ENCODE measurements around the gene MRGPRD. TPM values are rescaled to one million over a fixed set of nuclear protein-coding genes. Genes with fewer than 3 reads are reported as not detected.

MRGPRD gene
- total RNA-seq, 1 experiment from 2014 or later = not detected

DNA sequence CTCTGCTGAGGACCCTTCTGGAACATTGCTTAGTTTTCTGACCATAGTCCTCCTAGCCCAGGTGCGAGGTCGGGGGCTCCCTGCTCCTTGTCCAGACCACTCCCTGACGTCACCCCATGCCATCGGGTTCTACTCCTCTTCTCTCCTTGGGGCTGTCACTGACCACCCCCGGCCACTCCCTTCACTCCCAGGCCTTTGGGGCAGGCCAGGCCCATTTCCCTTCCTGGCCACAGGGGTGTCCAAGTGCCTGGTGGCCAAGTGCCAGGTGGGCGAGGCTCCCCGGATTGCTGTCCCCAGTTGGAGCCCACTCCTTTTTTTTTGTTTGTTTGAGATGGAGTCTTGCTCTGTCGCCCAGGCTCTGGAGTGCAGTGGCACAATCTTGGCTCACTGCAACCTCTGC lies 19.5 kb downstream of the MRGPRD start:
- intact Hi-C loops (cut with micrococcal nuclease) = no loop called here
- ChIA-PET POLR2A (no interaction called here), CTCF (no interaction called here), RAD21 (ENCODE audit: low non-redundant PET in 1 of 2, low total read pairs in 2 of 2, uncharacterized antibody in 2 of 2, unreplicated experiment in 2 of 2) (no interaction called here)
- ATAC-seq (peak; percentile 53; the same call in 1 of the 2 replicates), DNase-seq (ENCODE audit: low read depth, low spot score) (no peak)
- Histone ChIP-seq H4K20me1 (ENCODE audit: insufficient read depth) (no peaks in the 10 kb centered on the region), H3K79me2 (ENCODE audit: insufficient read depth, low read length) (no peaks in the 10 kb centered on the region), H3K27me3 (ENCODE audit: insufficient read depth, low read length) (no peaks in the 10 kb centered on the region), H3K4me1 (ENCODE audit: control insufficient read depth in 1 of 2, insufficient read depth in 2 of 2, low read length in 2 of 2) (no peaks in the 10 kb centered on the region), H3K27ac (ENCODE audit: low read depth, low read length) (no peak overlapping the region), H3K9me2 (ENCODE audit: insufficient read depth) (no peaks in the 10 kb centered on the region), H3K4me2 (ENCODE audit: low read length) (no peak overlapping the region), H2AFZ (ENCODE audit: low read depth, low read length, poor library complexity, severe bottlenecking) (no peak overlapping the region), H3K36me3 (ENCODE audit: control insufficient read depth in 1 of 2, insufficient read depth in 2 of 2, low read length in 2 of 2) (no peaks in the 10 kb centered on the region), H3K4me3 (replicated peaks in 1 of 2; ENCODE audit: low read depth in 1 of 2, low read length in 2 of 2) (no peak overlapping the region), H3K9ac (ENCODE audit: low read length) (no peak overlapping the region), H3K9me3 (ENCODE audit: control insufficient read depth in 1 of 2, insufficient read depth in 1 of 2, low read depth in 1 of 2, low read length in 2 of 2) (peaks cover 0 to 3% of the 10 kb centered on the region in 2 experiments; a peak in 1 of 4 replicates)
- no TSS peak for BruUV-seq (replicated peaks)
- TF ChIP-seq CBX3 (IDR thresholded peaks at IDR 0.05; ENCODE audit: low read depth) (no peak), POLR2A (IDR thresholded peaks at IDR 0.05; ENCODE audit: borderline replicate concordance, extremely low read depth, insufficient read depth, insufficient read length) (no peak), SIN3A (IDR thresholded peaks at IDR 0.05; ENCODE audit: low read depth) (no peak), POLR2AphosphoS5 (IDR thresholded peaks at IDR 0.05; ENCODE audit: low read depth, low read length) (no peak), CEBPB (IDR thresholded peaks at IDR 0.05; ENCODE audit: low read depth) (no peak), EZH2phosphoT487 (IDR thresholded peaks at IDR 0.05; ENCODE audit: borderline replicate concordance) (no peak), EGR1 (IDR thresholded peaks at IDR 0.05; ENCODE audit: low read depth) (no peak), SP1 (IDR thresholded peaks at IDR 0.05; ENCODE audit: low read depth) (no peak), SRF (IDR thresholded peaks at IDR 0.05; ENCODE audit: low read depth) (no peak), YY1 (IDR thresholded peaks at IDR 0.05; ENCODE audit: extremely low read depth, insufficient replicate concordance, low read depth, low read length) (no peak)
- TF ChIP-seq, protein P1, sequence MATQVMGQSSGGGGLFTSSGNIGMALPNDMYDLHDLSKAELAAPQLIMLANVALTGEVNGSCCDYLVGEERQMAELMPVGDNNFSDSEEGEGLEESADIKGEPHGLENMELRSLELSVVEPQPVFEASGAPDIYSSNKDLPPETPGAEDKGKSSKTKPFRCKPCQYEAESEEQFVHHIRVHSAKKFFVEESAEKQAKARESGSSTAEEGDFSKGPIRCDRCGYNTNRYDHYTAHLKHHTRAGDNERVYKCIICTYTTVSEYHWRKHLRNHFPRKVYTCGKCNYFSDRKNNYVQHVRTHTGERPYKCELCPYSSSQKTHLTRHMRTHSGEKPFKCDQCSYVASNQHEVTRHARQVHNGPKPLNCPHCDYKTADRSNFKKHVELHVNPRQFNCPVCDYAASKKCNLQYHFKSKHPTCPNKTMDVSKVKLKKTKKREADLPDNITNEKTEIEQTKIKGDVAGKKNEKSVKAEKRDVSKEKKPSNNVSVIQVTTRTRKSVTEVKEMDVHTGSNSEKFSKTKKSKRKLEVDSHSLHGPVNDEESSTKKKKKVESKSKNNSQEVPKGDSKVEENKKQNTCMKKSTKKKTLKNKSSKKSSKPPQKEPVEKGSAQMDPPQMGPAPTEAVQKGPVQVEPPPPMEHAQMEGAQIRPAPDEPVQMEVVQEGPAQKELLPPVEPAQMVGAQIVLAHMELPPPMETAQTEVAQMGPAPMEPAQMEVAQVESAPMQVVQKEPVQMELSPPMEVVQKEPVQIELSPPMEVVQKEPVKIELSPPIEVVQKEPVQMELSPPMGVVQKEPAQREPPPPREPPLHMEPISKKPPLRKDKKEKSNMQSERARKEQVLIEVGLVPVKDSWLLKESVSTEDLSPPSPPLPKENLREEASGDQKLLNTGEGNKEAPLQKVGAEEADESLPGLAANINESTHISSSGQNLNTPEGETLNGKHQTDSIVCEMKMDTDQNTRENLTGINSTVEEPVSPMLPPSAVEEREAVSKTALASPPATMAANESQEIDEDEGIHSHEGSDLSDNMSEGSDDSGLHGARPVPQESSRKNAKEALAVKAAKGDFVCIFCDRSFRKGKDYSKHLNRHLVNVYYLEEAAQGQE (IDR thresholded peaks at IDR 0.05; ENCODE audit: low read depth) = no peak
- TF ChIP-seq, protein P2, sequence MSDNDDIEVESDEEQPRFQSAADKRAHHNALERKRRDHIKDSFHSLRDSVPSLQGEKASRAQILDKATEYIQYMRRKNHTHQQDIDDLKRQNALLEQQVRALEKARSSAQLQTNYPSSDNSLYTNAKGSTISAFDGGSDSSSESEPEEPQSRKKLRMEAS (IDR thresholded peaks at IDR 0.05) = no peak
- TF ChIP-seq, protein P3, sequence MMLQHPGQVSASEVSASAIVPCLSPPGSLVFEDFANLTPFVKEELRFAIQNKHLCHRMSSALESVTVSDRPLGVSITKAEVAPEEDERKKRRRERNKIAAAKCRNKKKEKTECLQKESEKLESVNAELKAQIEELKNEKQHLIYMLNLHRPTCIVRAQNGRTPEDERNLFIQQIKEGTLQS (IDR thresholded peaks at IDR 0.05) = no peak

All from HCT116 (cell line).